HepG2 (cell line): ENCODE data around the gene C16orf78. TPM values are rescaled to one million over a fixed set of nuclear protein-coding genes. Genes with fewer than 3 reads are reported as not detected.

Experiments used
- ATAC-seq: fragments of 200-7000 bp; cut with Tn5 transposase; 3 replicates; pipeline ENCODE4 v1.9.1; 2020; ENCODE audit warnings: mild to moderate bottlenecking, moderate library complexity
- BruUV-seq: library from RNA; stranded (reverse); fragments of 400-500 nt; replicated peaks from 2 replicates; lab custom pipeline; 2021; lab: Mats Ljungman, UMichigan
- CTCF ChIA-PET: fragments of 300-600 bp; formaldehyde crosslinking; extraction: SDS; loops from one replicate; lab custom pipeline; 2021; ENCODE audit warnings: low total read pairs, inconsistent platforms, low intra/inter-chr PET ratio; lab: Yijun Ruan, JAX
- POLR2A ChIA-PET: fragments of 350-600 bp; sonication (Branson Sonifier 250); formaldehyde crosslinking; loops from one replicate; lab custom pipeline; 2020; ENCODE audit warnings: antibody characterized with exemption, inconsistent platforms; lab: Yijun Ruan, JAX
- DNase-seq: peaks from one replicate; pipeline ENCODE4 v3.0.0-alpha.2; 2015; ENCODE audit warnings: low spot score
- FAIRE-seq: peaks from 3 replicates; lab custom pipeline; 2011; peaks lifted over from hg19 to GRCh38; lab: Jason Lieb, UNC
- H2AFZ ChIP-seq: one replicate; pipeline ENCODE4 v1.6.1; 2011; ENCODE audit warnings: low read length, inconsistent platforms
- H3K27ac ChIP-seq: fragments of 300-600 bp; 3 replicates; pipeline ENCODE4 v1.8.0; 2011; ENCODE audit warnings: mixed run types, mild to moderate bottlenecking, mixed read lengths, low read length, inconsistent platforms; ENCODE audit not compliant: insufficient read depth; ENCODE audit errors: extremely low read length
- H3K27me3 ChIP-seq, 2 experiments: fragments of 200-600 bp in 1 of 2; 2 replicates in 1 of 2; 3 replicates in 1 of 2; pipeline versions ENCODE4 v1.6.0 to v1.8.0; 2011; ENCODE audit warnings: low read length in 2 of 2, mild to moderate bottlenecking in 2 of 2, moderate library complexity in 2 of 2, inconsistent platforms in 1 of 2; ENCODE audit not compliant: insufficient read depth in 2 of 2, control insufficient read depth in 1 of 2
- H3K36me3 ChIP-seq, 2 experiments: fragments of 200-600 bp in 1 of 2; replicated peaks in 1 of 2; 2 replicates in 1 of 2; 3 replicates in 1 of 2; pipeline versions ENCODE4 v1.5.1 to v1.8.0; 2011; ENCODE audit warnings: low read length in 2 of 2, inconsistent platforms in 1 of 2; ENCODE audit not compliant: insufficient read depth in 2 of 2, control insufficient read depth in 1 of 2
- H3K4me1 ChIP-seq: 2 replicates; pipeline ENCODE4 v1.5.1; 2012; ENCODE audit warnings: low read length, inconsistent platforms; ENCODE audit not compliant: insufficient read depth
- H3K4me2 ChIP-seq: 2 replicates; pipeline ENCODE4 v1.6.0; 2011; ENCODE audit warnings: low read depth, low read length, inconsistent platforms
- H3K4me3 ChIP-seq, 3 experiments: fragments of 200-600 bp in 1 of 3; sonication (generic), shearing (Covaris generic) in 1 of 3; replicated peaks in 1 of 3; 2 replicates each; pipeline ENCODE4 v1.5.1; 2011 to 2016; ENCODE audit warnings: low read length in 3 of 3, inconsistent platforms in 2 of 3, low read depth in 2 of 3, mild to moderate bottlenecking in 2 of 3, control low read depth in 1 of 3, mixed read lengths in 1 of 3; ENCODE audit not compliant: insufficient read depth in 1 of 3
- H3K79me2 ChIP-seq: one replicate; pipeline ENCODE4 v1.6.1; 2011; ENCODE audit warnings: low read length, inconsistent platforms; ENCODE audit not compliant: insufficient read depth
- H3K9ac ChIP-seq: 2 replicates; pipeline ENCODE4 v1.6.0; 2011; ENCODE audit warnings: mild to moderate bottlenecking, low read depth, low read length, inconsistent platforms; ENCODE audit not compliant: insufficient read depth
- H3K9me3 ChIP-seq: 2 replicates; pipeline ENCODE4 v1.5.1; 2012; ENCODE audit warnings: mild to moderate bottlenecking, low read length
- H4K20me1 ChIP-seq: 2 replicates; pipeline ENCODE4 v1.6.0; 2011; ENCODE audit warnings: inconsistent platforms, mild to moderate bottlenecking, low read length, moderate library complexity; ENCODE audit not compliant: insufficient read depth
- CENPBD1 ChIP-seq: sonication (generic); formaldehyde crosslinking; IDR thresholded peaks from 2 replicates; pipeline ENCODE4 v1.8.0; 2022; ENCODE audit warnings: missing genetic modification reagents, low read depth, mild to moderate bottlenecking, borderline replicate concordance
- HIVEP1 ChIP-seq: sonication (generic); formaldehyde crosslinking; IDR thresholded peaks from 2 replicates; pipeline ENCODE4 v1.4.0; 2020; ENCODE audit warnings: mild to moderate bottlenecking, missing genetic modification reagents
- HNRNPLL ChIP-seq: fragments of 200-400 bp; formaldehyde crosslinking; IDR thresholded peaks from 2 replicates; pipeline ENCODE4 v1.6.1; 2017; ENCODE audit warnings: mild to moderate bottlenecking, low read depth, low read length; ENCODE audit not compliant: poor library complexity, severe bottlenecking
- MIXL1 ChIP-seq: IDR thresholded peaks from 2 replicates; pipeline ENCODE4 v1.6.1; 2016
- NKX3-1 ChIP-seq: sonication (generic); formaldehyde crosslinking; IDR thresholded peaks from 2 replicates; pipeline ENCODE4 v1.5.0; 2020; ENCODE audit warnings: missing genetic modification reagents
- REXO4 ChIP-seq: sonication (generic); formaldehyde crosslinking; IDR thresholded peaks from 2 replicates; pipeline ENCODE4 v1.8.0; 2022; ENCODE audit warnings: missing genetic modification reagents, mild to moderate bottlenecking, borderline replicate concordance
- SETDB1 ChIP-seq: sonication (generic); formaldehyde crosslinking; IDR thresholded peaks from 2 replicates; pipeline ENCODE4 v1.5.1; 2020; ENCODE audit warnings: missing genetic modification reagents, mild to moderate bottlenecking, borderline replicate concordance
- ZFP41 ChIP-seq: sonication (generic); formaldehyde crosslinking; IDR thresholded peaks from 2 replicates; pipeline ENCODE4 v1.4.0; 2020; ENCODE audit warnings: mild to moderate bottlenecking, missing genetic modification reagents, borderline replicate concordance
- ZNF75D ChIP-seq: sonication (generic); formaldehyde crosslinking; IDR thresholded peaks from 2 replicates; pipeline ENCODE4 v1.8.1; 2023; ENCODE audit warnings: missing genetic modification reagents, mild to moderate bottlenecking, borderline replicate concordance
- ZNF782 ChIP-seq: sonication (generic); formaldehyde crosslinking; IDR thresholded peaks from 2 replicates; pipeline ENCODE4 v1.4.0; 2020; ENCODE audit warnings: missing genetic modification reagents, mild to moderate bottlenecking, borderline replicate concordance
- ZNF879 ChIP-seq: sonication (generic); formaldehyde crosslinking; IDR thresholded peaks from 2 replicates; pipeline ENCODE4 v1.8.1; 2023; ENCODE audit warnings: missing genetic modification reagents
- WGBS: methylation state at CpG from one replicate; pipeline ENCODE4 v1.1.6; 2017; ENCODE audit warnings: low lambda C conversion rate; 5-methylcytosine and 5-hydroxymethylcytosine counted together
- in situ Hi-C: cut with HindIII; loops from 2 replicates; pipeline ENCODE4 v1.10.0; 2017; ENCODE audit warnings: low pct_unique_long_range_greater_than_20kb; ENCODE audit not compliant: extremely low pct_ligation_motif_present
- intact Hi-C: fragments of 100-400 bp; cut with micrococcal nuclease; formaldehyde crosslinking; loops from one replicate; pipeline ENCODE4 v1.10.0; 2022; ENCODE audit not compliant: unreplicated experiment
- polyA plus RNA-seq, 8 experiments: library from polyadenylated mRNA; depleted of rRNA in 3 of 8; stranded (reverse) in 7 of 8; unstranded in 1 of 8; fragments of >200 nt; fragmentation: Illumina TruSeq in 4 of 8; extraction: Trizol in 4 of 8; gene quantifications; 2 replicates each; pipeline versions ENCODE4 v1.2.1 to v1.2.3, GENCODE V29; 2011 to 2016; ENCODE audit warnings: low read depth in 4 of 8, missing spikeins in 1 of 8, mixed read lengths in 1 of 8; ENCODE audit not compliant: insufficient read depth in 1 of 8
- total RNA-seq, 5 experiments: library from RNA; depleted of rRNA; stranded (reverse); fragments of >200 nt; fragmentation: Illumina TruSeq; extraction: Trizol; gene quantifications; 2 replicates each; pipeline ENCODE4 v1.2.3, GENCODE V29; 2016; ENCODE audit warnings: low read depth in 1 of 5
- TF ChIP-seq, protein P1 (sequence below): sonication (generic); formaldehyde crosslinking; IDR thresholded peaks from 2 replicates; pipeline ENCODE4 v1.8.1; 2022; ENCODE audit warnings: mild to moderate bottlenecking, missing genetic modification reagents
- TF ChIP-seq, protein P2 (sequence below): sonication (generic); formaldehyde crosslinking; IDR thresholded peaks from 2 replicates; pipeline ENCODE4 v1.4.0; 2020; ENCODE audit warnings: missing genetic modification reagents
- TF ChIP-seq, protein P3 (sequence below): sonication (generic); formaldehyde crosslinking; IDR thresholded peaks from 2 replicates; pipeline ENCODE4 v1.8.0; 2022; ENCODE audit warnings: low read depth, missing genetic modification reagents

Gene C16orf78
- total and polyA plus RNA-seq, 2 of the 13 experiments (the other 11 are each of a cell fraction or from before 2014, with no cell fraction given): not detected

DNA sequence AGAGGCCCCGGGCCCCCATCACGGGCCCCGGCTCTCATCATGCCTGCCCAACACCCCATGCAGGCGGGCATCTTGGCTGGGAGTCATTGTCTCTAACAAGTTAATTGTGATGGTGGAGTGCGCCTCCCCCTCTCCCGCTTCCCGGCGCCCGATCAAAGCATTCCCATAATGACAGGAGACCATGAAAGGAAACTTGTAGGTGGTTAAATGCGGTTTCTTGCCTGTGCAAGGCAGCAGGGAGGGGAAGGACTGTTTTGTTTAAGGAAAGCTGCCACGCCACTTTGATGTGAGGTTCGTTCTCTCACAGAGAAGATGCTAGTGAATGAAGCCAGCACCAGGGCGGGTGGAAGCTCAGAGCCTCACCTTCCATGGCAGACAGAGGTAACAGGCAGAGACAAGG, 45.4 kb downstream of the C16orf78 start:
- CTCF ChIA-PET: no interaction called here
- in situ Hi-C loops: loop anchor here (10.0 kb wide), 1 partner anchor 506 kb away; no protein-coding TSS in a partner anchor
- FAIRE-seq: no peak
- no peak for ATAC-seq
- Histone ChIP-seq H3K27me3 (peaks cover 0 to 16% of the 10 kb centered on the region in 2 experiments; a peak in 3 of 5 replicates), H3K9ac (no peak overlapping the region), H2AFZ (no peak overlapping the region), H3K4me1 (peaks cover 22% of the 10 kb centered on the region), H3K27ac (no peak overlapping the region), H3K9me3 (no peaks in the 10 kb centered on the region), H3K36me3 (no peaks in the 10 kb centered on the region), H3K79me2 (no peaks in the 10 kb centered on the region), H3K4me3 (no peak overlapping the region), H3K4me2 (no peak overlapping the region), H4K20me1 (no peaks in the 10 kb centered on the region)
- BruUV-seq: no TSS peak
- WGBS: 38% methylated on average over 13 of the region's 13 CpGs
- no peak for TF ChIP-seq CENPBD1 (CRISPR knock-in tag)
- TF ChIP-seq, protein P1, sequence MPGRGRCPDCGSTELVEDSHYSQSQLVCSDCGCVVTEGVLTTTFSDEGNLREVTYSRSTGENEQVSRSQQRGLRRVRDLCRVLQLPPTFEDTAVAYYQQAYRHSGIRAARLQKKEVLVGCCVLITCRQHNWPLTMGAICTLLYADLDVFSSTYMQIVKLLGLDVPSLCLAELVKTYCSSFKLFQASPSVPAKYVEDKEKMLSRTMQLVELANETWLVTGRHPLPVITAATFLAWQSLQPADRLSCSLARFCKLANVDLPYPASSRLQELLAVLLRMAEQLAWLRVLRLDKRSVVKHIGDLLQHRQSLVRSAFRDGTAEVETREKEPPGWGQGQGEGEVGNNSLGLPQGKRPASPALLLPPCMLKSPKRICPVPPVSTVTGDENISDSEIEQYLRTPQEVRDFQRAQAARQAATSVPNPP (CRISPR knock-in tag): no peak
- TF ChIP-seq, protein P2, sequence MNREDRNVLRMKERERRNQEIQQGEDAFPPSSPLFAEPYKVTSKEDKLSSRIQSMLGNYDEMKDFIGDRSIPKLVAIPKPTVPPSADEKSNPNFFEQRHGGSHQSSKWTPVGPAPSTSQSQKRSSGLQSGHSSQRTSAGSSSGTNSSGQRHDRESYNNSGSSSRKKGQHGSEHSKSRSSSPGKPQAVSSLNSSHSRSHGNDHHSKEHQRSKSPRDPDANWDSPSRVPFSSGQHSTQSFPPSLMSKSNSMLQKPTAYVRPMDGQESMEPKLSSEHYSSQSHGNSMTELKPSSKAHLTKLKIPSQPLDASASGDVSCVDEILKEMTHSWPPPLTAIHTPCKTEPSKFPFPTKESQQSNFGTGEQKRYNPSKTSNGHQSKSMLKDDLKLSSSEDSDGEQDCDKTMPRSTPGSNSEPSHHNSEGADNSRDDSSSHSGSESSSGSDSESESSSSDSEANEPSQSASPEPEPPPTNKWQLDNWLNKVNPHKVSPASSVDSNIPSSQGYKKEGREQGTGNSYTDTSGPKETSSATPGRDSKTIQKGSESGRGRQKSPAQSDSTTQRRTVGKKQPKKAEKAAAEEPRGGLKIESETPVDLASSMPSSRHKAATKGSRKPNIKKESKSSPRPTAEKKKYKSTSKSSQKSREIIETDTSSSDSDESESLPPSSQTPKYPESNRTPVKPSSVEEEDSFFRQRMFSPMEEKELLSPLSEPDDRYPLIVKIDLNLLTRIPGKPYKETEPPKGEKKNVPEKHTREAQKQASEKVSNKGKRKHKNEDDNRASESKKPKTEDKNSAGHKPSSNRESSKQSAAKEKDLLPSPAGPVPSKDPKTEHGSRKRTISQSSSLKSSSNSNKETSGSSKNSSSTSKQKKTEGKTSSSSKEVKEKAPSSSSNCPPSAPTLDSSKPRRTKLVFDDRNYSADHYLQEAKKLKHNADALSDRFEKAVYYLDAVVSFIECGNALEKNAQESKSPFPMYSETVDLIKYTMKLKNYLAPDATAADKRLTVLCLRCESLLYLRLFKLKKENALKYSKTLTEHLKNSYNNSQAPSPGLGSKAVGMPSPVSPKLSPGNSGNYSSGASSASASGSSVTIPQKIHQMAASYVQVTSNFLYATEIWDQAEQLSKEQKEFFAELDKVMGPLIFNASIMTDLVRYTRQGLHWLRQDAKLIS: no peak
- no peak for TF ChIP-seq ZNF879 (CRISPR knock-in tag)
- no peak for TF ChIP-seq NKX3-1 (CRISPR knock-in tag)
- no peak for TF ChIP-seq MIXL1 (CRISPR knock-in tag)
- TF ChIP-seq ZNF75D (CRISPR knock-in tag): no peak
- TF ChIP-seq, protein P3, sequence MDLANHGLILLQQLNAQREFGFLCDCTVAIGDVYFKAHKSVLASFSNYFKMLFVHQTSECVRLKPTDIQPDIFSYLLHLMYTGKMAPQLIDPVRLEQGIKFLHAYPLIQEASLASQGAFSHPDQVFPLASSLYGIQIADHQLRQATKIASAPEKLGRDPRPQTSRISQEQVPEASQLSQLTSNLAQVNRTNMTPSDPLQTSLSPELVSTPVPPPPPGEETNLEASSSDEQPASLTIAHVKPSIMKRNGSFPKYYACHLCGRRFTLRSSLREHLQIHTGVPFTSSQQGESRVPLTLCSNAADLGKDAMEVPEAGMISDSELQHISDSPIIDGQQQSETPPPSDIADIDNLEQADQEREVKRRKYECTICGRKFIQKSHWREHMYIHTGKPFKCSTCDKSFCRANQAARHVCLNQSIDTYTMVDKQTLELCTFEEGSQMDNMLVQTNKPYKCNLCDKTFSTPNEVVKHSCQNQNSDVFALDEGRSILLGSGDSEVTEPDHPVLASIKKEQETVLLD: no peak
- TF ChIP-seq REXO4 (CRISPR knock-in tag): no peak
- TF ChIP-seq HNRNPLL: no peak
- no peak for TF ChIP-seq ZFP41 (CRISPR knock-in tag)
- no peak for TF ChIP-seq SETDB1 (CRISPR knock-in tag)
- no peak for TF ChIP-seq ZNF782 (CRISPR knock-in tag)
- no peak for TF ChIP-seq HIVEP1 (CRISPR knock-in tag)
- intact Hi-C loops: no loop called here
- DNase-seq: no peak
- POLR2A ChIA-PET: no interaction called here
